GM19463 (cell line): ENCODE data around the gene AGBL1.

Experiments
- ATAC-seq: cut with Tn5 transposase; IDR thresholded peaks from one replicate; pipeline ENCODE4 v1.9.1; 2021; ENCODE audit warnings: mild to moderate bottlenecking, moderate library complexity; ENCODE audit not compliant: unreplicated experiment

The AGBL1 gene

DNA sequence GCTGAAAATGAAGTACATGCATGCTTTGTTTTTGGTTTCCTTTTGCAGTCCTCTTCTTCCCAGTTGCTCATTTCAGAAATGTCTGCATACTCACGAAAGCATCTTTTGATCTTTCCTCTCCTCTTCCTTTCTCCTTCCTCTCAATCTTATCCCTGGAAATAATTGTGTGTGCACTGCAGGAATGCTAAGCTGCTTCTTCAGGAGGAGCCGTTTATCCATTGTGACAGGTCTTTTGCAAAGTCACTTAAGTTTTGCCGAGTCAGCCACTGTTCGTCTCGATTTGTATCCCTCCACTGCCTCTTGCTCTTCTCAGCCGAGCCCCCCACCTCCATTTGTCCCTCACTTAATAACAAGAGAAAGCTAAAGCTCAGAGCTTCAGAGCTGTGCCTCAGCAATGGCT is 597.6 kb downstream of the AGBL1 start:
- ATAC-seq: no peak

DNA sequence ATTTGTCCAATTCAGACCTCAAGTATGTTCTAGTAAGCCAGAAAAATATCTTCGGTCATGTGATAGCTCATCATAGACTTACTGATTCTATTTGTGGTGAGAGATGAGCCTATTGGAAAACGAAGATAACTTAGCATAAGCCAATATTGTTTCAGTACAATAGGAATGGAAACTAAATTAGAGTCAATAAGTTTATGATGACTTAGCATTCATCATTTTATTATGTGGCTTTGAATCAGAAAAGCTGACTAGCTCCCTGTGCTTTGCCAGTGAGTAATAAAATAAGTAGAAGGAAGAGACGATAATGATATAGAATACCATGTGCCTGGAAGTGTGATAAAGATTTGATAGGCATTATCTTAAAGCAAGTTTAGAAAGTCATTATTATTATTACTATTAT is 605.6 kb downstream of the AGBL1 start:
- no peak for ATAC-seq

GRCh38 chr15:86689006-86689405 is 609.3 kb downstream of the AGBL1 start:
- ATAC-seq: no peak

DNA sequence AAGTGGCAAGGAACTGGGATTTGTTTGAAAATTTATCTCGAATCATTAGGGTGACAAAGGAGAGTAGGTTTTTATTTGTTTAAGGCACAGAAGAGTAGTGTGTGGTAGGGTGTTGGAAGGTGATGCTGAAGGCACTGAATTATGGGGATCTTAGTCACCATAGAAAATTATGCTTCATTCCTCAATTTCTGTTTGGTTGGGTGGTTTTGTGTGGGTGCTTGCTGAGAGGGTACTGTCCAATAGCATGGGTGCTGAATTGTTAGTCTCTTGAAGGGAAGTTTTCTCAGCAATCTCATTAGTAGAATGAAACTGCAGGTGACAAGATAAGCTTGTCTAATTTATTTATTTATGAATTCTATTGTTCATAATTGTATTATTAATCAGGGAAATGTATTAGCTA is 610.9 kb downstream of the AGBL1 start:
- no peak for ATAC-seq

- ATAC-seq: no peak
Measured at GRCh38 chr15:86691091-86691663, 611.5 kb downstream of the AGBL1 start.

DNA sequence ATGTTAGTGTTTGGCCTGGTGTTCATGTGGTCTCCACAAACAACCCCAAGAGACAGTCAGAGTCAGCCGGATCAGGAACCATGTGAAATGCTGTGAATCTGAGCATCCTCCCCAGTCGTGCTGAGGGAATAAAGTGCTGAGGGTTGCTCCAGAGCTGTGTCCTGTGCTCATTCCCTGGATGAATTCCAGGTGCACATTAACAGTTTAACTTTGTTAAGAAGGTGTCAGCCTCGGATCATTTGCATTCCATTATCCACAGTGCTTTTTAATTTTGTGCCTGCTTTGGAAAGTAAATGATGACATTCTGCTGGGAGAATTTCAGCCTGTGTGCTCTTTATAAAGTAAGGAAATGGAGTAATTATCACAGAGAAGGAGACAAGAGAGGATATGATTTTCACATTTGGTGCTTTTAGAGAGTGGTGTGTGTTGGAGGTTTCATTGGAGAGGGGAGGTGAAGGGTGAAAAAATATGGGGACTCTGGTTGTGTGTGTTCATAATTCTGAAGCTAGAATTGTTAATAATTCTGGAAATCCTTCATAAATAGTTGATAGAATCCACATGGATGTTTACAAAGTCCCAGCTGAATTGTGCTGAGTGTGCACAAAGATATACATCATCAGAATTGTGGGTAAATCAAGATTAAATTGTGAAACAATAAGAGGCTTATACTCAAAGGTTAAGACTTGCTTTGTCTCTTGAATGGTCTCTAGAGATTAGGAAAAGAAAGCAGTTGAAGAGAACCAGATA is 621.4 kb downstream of the AGBL1 start:
- ATAC-seq: no peak

GRCh38 chr15:86701611-86701963 is 621.9 kb downstream of the AGBL1 start:
- ATAC-seq: no peak

DNA sequence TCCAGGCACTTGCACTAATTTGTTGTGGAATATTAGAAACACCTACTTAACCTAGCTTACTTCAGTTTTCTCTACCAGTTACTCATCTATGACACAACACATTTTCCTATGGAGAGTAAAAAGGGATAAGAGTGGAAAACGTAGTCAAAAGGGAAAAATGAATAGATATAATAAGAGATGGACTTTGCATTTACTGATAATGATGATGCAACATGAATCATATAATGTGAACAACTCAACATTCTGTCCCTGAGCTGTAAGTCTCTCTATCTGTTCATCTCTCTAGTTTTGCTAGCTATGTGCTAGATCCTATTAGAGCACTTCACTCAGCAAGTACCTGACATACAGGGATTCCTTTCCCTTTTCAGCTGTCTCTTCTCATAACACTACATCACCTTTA is 627.1 kb downstream of the AGBL1 start:
- no peak for ATAC-seq

- ATAC-seq: no peak
Measured at GRCh38 chr15:86711476-86711875, 631.8 kb downstream of the AGBL1 start.

GRCh38 chr15:86714241-86714640 is 634.6 kb downstream of the AGBL1 start:
- ATAC-seq: no peak

DNA sequence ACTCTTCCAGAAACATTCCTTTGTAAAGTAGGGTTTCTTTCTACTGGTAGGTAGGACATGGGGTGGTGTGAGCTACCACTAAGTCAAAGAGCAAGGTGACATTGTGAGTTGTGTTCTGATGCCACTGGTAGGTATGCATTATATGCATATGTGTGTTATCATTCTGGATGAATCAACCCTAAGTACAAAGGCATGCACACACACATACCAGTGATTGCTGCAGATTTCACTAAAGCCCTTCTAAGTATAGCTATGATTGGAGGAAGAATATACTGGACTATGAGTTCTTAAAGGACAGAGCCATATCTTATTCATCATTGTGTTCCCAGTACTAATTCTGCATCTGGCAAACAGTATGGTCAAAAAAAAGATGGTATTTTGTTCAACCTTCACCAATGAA is 646.0 kb downstream of the AGBL1 start:
- ATAC-seq: no peak

- no peak for ATAC-seq
Measured at GRCh38 chr15:86735247-86736040, 655.8 kb downstream of the AGBL1 start.

DNA sequence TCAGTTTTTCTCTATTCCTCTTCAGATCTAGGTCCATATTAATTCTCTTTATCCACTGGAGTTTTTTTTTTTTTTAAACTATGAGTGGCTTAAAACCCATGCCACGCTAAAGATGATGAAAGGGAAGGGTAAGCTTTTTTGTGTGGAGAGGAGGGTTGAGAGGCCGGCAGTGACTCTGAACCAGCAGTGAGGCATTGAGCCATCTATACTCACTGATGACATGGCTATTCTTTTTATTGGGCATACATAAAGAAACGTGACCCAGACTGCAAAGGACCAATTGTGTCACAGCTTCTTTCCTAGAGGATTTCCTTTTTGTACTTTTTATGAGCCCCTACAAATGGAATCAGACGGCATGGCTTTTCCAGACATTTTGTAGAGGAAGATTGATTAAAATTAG is 662.2 kb downstream of the AGBL1 start:
- ATAC-seq: no peak

- ATAC-seq: no peak
Measured at GRCh38 chr15:86743283-86743903, 663.7 kb downstream of the AGBL1 start.

DNA sequence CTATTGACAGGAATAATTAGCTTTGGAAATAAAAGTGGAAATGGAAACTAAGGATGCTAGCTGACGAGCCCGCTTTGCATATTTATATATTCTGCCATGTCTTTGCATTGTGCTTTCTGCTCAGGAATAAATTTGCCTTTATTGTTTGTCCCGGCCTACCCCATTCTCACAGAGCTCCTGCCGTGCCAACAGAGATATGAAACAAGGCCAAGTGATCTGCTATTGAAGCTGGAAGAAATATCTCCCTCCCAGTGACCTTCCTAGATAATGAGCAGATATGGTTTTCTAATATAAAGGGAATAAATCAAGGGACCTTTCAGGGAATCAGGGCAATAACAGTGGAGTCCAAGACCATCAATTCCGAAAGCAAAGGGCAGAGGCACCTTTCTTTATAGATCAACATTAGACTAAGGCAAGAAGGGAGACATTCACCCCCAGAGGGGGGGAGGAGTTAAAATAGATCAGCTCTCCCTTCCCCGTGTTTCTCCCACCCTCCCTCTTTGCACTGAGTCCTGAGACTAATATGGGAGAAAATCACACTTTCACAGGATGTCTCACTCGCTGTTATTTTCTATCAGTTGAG is 664.6 kb downstream of the AGBL1 start:
- ATAC-seq: no peak

DNA sequence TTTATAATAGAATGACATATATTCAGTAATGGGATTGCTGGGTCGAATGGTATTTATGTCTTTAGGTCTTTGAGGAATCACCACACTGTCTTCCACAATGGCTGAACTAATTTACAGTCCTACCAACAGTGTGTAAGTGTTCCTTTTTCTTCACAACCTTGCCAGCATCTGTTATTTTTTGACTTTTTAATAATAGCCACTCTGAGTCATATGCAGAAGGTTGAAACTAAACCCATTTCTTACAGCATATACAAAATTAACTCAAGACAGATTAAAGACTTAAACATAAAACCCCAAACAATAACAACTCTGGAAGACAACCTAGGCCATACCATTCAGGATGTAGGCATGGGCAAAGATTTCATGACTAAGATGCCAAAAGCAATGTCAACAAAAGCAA is 671.4 kb downstream of the AGBL1 start:
- ATAC-seq: no peak

DNA sequence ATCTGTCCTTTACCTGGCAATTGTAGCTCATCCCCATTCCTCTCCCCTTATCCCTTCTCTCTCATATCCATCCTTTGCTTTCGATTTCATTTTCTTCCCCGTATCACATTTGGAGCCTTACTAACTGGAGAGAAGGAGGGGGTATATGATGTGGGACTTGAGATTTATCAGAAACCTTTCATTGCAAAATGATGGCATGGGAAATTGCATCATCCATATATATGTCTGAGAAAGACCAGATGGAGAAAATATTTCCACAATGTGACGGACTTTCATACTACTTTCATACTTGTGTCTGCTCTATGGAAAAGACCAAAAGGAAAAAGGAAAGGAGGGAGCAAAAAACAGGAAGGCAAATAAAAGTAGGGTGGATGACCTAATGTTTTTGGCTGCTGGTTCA is 675.2 kb downstream of the AGBL1 start:
- no peak for ATAC-seq

GRCh38 chr15:86756688-86757087 is 677.0 kb downstream of the AGBL1 start:
- ATAC-seq: no peak

DNA sequence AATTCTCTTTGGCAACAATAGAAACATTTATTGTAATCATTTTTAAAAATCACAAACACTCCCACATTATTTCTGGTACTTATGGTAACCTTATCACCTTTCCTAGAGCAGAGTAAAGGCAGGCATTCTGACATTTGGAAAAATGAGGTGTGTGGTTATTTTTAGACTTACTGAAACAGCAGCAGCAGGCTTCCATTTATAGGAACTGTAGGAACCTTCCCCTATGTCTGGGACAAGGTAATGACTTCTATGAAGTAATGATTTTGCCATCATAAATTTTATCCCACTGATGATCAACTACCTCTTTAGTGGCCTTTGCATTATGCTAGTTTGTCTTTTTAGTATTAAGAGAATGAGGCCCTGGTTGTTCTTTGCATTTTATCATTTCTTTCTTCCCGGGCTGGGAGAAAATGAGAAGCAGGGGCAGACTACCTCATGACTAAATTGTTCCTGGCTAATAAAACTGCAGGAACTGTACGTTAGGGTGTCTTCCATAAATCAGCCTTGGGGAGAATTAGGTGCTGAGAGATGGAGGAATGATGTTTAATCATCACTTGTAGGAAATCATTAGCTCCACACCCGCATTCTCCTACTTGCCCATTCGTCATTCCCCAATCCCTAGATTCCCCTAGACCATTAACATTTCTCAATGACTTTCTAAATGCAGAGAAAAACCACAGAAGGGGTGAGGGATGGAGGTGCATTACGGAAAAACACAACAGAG is 680.3 kb downstream of the AGBL1 start:
- no peak for ATAC-seq

GRCh38 chr15:86762874-86763273 is 683.2 kb downstream of the AGBL1 start:
- ATAC-seq: no peak

- ATAC-seq: no peak
Measured at GRCh38 chr15:86764021-86764420, 684.4 kb downstream of the AGBL1 start.
